ENCODE measurements around the gene SCG5.

DNA sequence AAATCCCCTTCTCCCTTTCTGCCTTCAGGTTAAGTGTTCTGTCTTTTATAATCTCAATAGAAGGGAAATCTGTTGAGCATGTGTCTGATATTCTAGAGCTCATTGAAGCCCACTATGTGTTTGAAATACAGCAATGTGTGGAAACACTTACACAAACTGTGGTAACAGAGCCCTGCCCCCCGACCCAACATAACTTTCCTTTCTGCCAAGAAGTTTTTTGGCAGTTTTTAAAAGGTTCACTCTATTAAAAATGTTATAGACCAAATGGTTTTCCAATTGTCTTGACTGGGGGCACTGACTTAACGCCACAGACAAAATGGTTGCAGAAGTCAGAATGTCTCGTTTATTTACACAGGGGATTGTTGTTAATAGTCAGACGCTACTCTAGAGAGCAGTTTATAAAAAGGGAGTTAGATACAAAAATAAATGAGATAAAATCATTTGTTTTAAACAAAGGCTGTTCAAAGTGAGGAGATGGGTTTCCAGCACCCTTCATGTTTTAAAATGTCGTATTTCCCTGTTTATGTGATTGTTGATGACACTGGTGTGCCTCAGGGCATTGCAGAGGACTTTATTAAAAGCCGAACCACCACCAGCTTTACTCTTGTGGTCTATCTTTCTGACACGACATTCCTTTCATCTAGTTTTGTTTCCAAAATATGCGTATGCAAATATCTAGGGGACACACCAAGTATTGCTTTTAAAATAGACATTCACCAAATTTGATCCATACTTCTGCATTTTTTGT lies 49.6 kb downstream of the SCG5 start:
- TF ChIP-seq CREB1 (IDR thresholded peaks at IDR 0.05; ENCODE audit: low read depth) (no peak), YY1 (IDR thresholded peaks at IDR 0.05; ENCODE audit: low read depth) (no peak), ZBTB7A (IDR thresholded peaks at IDR 0.05; ENCODE audit: low read depth) (no peak), FOXM1 (IDR thresholded peaks at IDR 0.05; ENCODE audit: borderline replicate concordance, low read depth) (no peak), EP300 (IDR thresholded peaks at IDR 0.05; ENCODE audit: borderline replicate concordance) (no peak), TAF1 (IDR thresholded peaks at IDR 0.05; ENCODE audit: low read depth) (no peak), TCF12 (IDR thresholded peaks at IDR 0.05; ENCODE audit: low read depth) (no peak), RAD21 (IDR thresholded peaks at IDR 0.05; ENCODE audit: low read depth) (no peak)
